AG10803 (cell line): Measurements from ENCODE around the gene CCSER1.

ENCODE experiments used
- DNase-seq: peaks from one replicate; pipeline ENCODE4 v3.0.0; 2010; ENCODE audit warnings: low read depth
- H3K4me3 ChIP-seq: 2 replicates; pipeline ENCODE4 v1.5.1; 2011; ENCODE audit warnings: mild to moderate bottlenecking, low read length, control low read depth
- TF ChIP-seq, protein P1 (sequence below): conservative IDR thresholded peaks from 2 replicates; pipeline ENCODE4 v1.5.1; 2011; ENCODE audit warnings: mild to moderate bottlenecking, low read length, control low read depth, inconsistent platforms

The CCSER1 gene

DNA sequence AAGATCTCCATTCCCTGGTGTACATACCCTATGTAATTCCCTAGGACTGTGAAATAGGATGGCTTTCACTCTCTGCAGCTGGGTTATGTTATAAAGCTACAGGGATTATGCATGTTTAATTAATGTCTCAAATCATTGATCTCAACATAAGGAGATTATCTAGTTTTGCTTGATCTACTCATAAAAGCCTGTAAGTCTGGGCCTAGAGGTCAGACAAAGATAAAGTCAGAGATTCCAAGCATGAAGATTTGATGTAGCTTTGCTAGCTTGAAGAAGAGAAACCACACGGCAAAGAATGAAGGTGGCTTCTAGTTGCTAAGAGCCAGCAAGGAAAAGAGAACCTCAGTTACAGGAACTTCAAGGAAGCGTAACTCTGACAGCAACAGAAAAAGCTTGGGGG, 456.9 kb downstream of the CCSER1 start:
- TF ChIP-seq, protein P1, sequence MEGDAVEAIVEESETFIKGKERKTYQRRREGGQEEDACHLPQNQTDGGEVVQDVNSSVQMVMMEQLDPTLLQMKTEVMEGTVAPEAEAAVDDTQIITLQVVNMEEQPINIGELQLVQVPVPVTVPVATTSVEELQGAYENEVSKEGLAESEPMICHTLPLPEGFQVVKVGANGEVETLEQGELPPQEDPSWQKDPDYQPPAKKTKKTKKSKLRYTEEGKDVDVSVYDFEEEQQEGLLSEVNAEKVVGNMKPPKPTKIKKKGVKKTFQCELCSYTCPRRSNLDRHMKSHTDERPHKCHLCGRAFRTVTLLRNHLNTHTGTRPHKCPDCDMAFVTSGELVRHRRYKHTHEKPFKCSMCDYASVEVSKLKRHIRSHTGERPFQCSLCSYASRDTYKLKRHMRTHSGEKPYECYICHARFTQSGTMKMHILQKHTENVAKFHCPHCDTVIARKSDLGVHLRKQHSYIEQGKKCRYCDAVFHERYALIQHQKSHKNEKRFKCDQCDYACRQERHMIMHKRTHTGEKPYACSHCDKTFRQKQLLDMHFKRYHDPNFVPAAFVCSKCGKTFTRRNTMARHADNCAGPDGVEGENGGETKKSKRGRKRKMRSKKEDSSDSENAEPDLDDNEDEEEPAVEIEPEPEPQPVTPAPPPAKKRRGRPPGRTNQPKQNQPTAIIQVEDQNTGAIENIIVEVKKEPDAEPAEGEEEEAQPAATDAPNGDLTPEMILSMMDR, result no peak
- no peak for DNase-seq
- H3K4me3 ChIP-seq, result no peak overlapping the region

DNA sequence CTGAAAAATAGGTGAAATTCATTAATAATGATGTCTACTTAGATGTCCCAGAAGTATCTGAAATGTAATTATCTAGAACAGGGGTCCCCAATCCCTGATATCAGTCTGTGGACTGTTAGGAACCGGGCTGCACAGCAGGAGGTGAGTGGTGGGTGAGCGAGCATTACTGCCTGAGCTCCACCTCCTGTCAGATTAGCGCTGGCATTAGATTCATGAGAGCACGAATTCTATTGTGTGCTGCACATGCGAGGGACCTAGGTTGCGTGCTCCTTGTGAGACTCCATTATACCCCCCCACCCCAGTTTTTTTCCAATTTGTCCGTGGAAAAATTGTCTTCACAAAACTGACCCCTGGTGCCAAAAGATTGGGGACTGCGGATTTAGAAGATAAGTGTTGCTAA, 458.8 kb downstream of the CCSER1 start:
- no peak for DNase-seq
- no peak overlapping the region for H3K4me3 ChIP-seq
- TF ChIP-seq, protein P1, result no peak

DNA sequence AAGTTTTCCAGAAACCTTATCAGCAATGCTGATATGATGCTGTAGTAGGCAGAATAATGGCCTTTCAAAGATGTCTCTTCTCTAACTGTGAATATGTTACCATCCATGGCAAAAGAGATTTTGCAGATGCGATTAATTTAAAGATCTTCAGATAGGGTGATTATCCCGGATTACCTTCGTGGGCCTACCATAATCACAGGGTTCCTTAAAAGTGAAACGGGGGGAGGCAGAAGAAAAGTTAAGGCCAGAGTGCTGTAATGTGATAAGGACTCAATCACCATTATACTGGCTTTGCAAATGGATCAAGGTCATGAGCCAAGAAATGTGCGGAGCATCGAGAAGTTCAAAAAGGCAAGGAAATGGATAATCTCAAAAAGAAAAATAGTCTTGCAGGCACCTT, 459.6 kb downstream of the CCSER1 start:
- TF ChIP-seq, protein P1, result no peak
- DNase-seq, result no peak
- no peak overlapping the region for H3K4me3 ChIP-seq

DNA sequence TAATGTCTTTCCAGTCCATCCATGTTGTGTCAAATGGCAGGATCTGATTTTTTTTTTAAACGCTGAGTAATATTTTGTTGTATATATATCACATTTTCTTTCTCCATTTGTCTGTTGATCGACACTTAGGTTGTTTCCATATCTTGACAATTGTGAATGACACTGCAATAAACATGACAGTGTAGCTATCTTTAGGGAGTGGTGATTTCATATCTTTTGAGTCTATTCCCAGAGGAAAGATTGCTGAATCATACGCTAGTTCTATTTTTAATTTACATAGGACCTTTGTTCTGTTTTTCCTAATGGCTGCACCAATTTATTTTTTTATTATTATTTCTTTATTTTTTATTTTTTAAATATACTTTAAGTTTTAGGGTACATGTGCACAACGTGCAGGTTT, 470.7 kb downstream of the CCSER1 start:
- H3K4me3 ChIP-seq, result no peak overlapping the region
- TF ChIP-seq, protein P1, result no peak
- DNase-seq, result no peak

DNA sequence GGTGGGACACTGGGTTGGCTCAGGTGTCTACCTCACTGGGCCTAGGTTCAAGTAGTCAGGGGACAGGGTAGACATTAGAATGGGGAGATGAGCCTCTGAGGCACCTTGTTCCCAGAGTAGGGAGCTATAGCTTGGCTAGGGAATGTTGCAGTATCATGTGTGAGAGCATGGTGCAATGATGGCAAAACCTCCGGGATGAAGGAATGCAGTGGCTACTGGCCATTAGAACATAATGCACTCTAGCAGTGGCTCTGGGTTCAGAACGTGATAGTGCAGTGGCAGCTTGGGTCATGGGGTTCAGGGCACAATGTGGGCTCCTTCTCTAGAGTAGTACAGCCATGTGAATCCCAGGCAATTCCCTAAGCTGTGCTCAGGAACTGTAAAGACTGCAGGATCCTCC, 471.5 kb downstream of the CCSER1 start:
- TF ChIP-seq, protein P1, result no peak
- H3K4me3 ChIP-seq, result no peak overlapping the region
- no peak for DNase-seq

DNA sequence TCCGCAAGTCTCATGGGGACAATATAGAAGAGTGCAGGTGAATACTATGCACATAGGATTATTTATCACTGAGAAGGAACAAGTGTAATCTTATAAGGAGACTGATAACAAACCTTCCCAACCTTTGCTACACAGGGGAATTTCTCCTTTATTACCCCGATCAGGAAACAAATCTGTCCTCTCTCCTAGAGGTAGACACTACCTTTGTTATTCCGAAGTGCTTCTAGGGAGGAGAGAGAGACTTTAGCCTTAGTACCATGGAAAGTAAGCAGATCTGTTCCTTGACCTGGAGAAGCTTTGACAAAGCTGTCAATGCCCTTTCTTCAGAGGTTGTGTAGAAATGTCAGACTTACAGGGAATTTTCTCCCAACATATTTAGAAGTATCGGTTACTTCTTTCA, 475.5 kb downstream of the CCSER1 start:
- H3K4me3 ChIP-seq, result no peak overlapping the region
- no peak for DNase-seq
- TF ChIP-seq, protein P1, result no peak

DNA sequence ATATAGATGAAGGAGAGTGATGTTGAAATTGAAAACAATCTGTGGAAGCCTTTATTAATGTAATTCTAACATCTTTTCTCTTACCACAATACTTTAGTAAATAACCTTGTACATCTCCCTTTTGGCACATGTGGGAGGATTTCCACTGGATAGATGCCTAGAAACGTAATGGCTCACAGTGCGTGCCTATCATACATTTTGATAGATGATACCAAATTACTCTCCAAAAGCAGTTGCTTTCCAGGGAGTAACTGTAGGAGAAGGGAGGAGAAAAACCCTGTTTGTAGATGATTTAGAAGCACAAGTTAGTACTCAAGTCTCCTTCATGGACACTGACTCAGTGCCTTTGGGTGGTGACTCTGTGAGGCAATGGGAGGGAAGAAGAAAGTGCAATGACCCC, 476.3 kb downstream of the CCSER1 start:
- DNase-seq, result no peak
- no peak overlapping the region for H3K4me3 ChIP-seq
- TF ChIP-seq, protein P1, result no peak
